ENCODE measurements around the gene RASGEF1C.

The RASGEF1C gene

DNA sequence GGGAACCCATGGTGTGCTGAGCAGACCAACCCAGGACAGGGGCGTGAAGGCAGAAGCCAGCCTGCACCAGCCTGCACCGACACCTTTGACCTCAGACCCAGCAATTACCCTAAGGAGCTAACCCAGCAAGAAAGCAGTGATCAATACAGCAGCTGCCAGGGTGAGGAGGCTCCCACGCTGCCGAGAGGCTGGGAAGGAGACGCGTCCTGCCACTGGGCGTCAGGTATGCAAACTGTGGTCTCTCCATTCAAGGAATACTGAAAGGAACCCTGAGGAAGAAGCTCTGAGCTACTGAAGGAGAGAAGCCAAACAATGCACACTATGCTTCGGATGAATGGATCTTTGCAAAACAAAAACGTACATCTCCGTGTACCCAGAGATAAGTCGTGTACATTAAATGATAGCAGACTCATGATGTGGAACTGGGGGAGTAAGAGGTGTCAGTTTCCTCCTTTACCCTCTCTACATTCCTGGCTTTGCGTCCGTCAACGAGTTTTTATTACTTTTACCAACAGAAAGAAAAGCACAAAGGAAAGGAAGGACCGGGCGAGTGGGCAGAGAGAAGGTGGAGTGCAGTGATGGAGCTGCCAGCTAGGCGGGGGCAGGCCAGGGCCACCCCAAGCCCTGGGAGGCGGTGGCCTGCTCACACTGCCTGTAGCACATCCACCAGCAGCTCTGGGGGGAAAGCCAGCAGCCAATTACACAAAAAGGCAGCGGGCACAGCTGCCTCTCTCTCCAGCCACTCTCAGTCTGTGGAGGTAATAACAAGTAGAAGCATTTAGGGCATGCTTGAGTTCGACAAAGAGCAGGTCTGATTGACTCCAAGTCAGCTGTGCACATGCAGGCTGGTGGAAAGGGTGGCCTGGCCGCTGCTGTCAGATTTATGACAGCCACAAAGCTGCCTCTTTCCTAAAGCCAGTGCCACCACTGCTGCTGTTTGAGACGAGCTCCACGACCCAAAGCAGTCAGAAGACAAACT lies 29.3 kb downstream of the RASGEF1C start:
- no peak for DNase-seq (ENCODE audit: low read depth)

DNA sequence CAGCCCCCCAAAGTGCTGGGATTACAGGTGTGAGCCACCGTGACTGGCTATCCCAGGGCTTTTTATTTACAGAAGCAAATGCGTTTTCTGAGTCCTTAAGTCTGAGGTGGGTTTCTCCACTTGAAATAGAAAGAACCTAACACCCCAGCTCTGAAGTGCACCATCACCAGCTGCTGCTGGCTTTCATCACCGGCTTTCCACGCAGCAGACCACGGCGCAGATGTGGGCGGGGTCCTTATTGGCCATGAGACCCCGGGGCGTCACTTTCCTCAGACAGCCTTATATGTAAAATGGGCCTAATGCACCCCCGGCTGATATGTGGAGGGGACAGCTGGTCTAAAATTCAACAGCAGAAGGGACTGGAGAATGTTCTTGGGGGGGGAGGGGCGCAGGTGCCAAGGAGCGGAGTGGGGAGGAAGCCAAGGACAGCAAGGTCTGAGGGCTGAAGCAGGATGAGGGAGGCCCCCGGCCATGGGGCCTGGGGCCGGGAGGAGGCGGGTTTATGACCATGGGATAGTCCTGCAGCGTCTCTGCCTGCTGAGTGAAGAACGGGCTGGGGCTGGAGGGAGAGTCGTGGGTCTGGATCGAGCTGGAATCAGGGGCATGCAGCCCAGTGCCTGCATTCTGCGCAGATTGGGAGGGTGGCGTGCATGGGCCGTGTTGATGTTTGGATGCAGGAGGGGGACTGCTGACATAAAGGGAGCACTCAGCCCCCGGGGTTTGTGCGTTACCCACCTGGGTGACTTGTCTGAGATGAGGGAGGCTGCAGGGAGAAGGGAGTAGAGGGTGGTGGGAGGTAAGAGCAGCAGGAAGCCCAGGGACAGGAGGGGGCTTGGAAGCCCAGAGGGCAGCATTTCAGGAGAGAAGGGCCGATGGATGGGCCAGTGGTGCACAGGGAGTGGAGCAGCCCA lies 30.2 kb downstream of the RASGEF1C start:
- DNase-seq (ENCODE audit: low read depth), result no peak

DNA sequence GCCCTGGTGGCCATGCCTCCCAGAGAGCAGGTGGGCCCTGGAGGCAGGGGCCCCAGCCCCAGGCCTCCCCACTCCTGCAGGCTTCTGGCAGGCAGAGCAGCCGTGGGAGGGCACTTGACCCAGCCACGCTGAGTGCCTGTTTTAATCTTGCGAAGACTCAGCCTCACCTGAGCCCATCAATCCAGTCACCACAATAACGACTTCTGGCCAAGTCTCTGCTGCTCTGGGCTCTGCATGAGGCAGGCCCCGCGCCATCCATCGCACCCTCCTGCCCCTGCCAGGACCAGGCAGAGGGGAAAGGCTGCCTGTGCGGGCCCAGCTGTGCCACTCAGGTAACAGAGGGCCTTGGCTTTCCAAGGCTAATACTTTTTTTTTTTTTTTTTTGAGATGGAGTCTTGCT lies 32.8 kb downstream of the RASGEF1C start:
- no peak for DNase-seq (ENCODE audit: low read depth)

DNA sequence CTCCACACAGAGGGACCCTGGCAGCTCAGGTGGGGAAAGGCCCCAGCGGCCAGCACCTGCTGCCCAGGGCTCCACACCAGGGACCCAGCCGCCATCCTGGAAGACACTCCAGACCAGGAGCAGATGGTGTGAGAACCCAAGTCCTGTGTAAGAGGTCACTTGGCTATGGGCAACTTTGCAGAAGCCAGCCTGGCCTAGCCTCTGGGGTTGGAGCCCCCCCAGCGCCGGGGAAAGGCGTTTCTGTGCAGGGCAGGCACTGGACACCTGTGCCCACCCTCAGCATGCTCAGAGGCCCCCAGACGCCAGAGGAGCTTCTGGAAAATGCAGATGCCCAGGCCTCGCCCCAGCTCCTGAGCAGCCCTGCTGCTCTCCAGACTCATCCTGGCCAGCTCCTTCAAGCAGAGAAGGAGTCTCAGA lies 34.0 kb downstream of the RASGEF1C start:
- no peak for DNase-seq (ENCODE audit: low read depth)

DNA sequence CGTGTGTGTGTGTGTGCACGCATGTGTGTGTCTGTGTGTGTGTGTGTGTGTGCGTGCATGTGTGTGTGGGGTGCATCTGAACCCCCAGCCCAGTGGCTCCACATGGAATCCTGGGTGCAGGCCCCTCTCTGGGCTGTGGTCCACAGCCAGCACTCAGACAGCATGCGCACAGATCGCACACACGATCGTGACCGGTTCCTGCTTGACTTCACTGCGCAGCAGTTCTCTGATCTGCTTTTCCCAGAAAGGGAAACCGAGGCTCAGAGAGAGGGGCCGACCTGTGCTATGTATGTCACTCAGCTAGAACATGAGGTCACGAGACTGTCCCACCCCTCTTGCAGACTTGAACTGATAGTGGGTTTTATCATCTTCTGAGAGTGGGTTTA lies 34.4 kb downstream of the RASGEF1C start:
- no peak for DNase-seq (ENCODE audit: low read depth)

DNA sequence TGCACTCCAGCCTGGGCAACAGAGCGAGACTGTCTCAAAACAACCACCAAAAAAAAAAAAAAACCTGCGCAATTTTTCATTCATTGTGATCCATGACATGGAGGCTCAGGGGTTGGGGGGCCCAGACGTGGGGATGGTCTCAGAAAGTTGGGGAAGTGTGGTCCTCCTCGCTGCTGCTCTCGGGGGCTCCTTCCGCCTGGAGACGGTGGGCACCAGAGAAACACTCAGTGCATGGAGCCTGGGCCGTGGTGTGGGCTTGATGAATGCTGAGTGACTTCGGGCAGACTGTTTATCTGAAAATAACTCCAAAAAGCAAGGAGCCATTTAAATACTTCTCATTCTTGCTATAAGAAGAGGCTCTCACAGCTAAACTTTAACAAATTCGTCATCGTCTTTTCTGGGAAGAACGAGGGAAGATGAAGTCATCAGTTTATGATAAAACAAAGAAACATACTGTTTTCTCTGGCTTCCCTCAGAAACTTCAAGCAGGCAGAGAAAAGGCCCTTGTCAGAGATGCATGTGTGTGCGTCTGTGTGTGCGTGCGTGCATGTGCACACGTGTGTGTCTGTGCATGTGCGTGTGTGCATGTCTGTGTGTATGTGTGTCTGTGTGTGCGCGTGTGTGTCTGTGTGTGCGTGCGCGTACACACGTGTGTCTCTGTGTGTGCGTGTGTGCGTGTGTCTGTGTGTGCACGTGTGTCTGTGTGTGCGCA lies 35.0 kb downstream of the RASGEF1C start:
- no peak for DNase-seq (ENCODE audit: low read depth)

DNA sequence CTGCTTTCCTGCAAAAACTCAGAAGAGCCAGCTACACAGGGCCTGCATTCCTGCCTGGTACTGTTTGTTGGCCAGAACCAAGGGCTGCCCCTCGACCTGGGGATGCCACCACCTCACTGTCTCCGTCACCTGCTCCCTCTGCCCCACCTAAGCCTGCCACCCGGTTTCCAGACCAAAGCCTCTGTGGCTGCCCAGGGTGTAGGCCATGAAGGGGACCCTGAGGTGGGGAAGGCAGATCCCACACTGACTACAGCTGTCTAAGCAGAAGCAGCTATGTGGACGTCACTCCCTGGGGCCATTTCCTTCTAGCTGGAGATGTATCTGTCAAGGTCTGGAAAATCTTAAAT lies 35.8 kb downstream of the RASGEF1C start:
- no peak for DNase-seq (ENCODE audit: low read depth)

DNA sequence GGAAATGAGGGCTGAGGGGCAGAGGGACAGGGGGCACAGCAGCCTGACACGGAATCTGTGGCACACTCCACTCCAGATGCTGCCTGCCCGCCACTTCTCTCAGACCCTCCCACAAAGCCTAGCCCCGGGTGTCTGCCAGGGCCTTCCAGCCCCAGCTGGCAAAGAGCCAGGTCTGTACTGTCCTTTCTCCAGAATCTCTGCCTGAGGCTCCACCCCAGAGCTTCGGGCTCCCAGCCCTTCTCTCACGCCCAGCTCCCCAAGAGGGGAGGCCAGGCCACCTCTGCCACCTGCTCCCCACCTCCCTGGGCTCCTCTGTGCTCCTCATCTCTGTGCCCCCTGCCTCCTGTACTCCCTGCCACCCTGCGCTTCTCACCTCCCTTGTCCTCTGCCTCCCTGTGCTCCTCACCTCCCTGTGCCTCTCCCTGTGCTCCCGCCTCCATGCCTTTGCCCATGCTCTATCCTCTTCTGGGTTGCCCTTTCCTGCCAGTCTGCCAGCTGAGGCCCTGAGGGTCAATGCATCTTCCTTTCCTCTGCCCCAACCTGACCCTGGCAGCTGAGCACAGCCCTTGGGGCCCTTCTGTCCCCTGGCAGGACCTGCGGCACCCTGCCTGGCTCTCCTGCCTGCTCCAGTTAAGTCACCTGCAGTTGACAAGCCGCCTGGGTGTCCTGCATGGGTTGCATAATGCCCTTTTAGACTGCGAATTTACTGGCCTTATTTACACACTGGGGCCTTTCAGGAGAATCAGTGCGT lies 36.4 kb downstream of the RASGEF1C start:
- DNase-seq (ENCODE audit: low read depth), result no peak

DNA sequence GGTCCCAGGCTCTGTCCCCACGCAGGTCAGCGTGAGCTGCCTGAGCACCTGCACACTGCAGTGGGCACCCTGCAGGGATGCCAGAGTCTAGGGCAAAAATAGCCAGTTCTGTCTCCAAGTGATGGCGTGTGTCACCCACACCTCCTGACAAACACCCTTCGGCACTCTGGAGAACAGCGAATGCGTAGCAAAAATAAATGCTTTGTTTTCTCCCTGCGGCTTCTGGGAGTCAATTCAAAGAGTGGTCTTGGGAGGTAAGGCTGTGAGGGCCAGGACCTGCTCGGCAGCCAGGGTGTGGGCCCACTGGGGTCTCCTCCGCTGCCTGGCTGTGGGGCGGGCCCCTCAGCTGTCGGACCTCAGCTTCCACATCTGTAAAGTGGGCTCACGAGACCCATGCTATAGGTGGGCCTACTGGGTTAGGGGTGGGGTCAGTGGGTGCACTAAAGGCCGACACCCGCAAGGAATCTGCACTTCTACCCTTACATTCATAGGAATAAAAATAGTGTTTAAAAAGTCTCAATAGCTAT lies 37.4 kb downstream of the RASGEF1C start:
- no peak for DNase-seq (ENCODE audit: low read depth)

DNA sequence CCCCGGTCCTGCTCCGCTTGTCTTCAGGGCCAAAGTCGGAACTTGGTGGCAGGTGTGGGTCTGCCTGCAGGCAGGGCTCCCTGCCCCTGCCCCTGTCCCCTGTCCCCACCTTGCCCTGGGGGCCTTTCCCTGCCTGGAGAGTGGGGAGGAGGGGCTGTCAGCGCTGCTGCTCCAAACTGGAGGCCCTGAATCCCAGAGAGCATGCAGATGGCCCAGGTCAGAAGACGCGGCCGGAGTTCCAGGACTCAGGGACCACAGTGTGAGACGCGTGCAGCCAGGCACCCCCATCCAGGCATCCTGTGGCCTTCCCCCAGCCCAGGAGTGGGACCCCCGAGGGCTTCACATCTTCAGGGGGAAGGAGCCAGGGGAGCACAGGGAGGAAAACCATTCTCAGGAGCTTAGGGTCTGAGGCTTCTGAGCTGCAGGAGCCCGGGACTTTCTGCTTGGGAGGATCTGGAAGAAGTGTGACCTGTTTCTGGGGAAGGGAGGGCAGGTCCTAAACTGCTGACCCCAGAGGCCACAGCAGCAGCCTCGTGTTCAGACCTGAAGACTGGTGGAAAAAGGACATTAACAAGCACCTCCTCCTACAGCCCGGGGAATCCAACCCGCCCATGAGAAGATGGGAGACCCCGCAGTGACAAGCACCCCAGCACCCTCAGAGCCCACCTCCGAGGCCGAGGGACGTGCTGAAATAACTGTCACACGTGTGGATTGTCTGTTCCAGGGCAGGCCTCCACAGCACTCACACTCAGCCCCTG lies 38.0 kb downstream of the RASGEF1C start:
- DNase-seq (ENCODE audit: low read depth), result no peak

DNA sequence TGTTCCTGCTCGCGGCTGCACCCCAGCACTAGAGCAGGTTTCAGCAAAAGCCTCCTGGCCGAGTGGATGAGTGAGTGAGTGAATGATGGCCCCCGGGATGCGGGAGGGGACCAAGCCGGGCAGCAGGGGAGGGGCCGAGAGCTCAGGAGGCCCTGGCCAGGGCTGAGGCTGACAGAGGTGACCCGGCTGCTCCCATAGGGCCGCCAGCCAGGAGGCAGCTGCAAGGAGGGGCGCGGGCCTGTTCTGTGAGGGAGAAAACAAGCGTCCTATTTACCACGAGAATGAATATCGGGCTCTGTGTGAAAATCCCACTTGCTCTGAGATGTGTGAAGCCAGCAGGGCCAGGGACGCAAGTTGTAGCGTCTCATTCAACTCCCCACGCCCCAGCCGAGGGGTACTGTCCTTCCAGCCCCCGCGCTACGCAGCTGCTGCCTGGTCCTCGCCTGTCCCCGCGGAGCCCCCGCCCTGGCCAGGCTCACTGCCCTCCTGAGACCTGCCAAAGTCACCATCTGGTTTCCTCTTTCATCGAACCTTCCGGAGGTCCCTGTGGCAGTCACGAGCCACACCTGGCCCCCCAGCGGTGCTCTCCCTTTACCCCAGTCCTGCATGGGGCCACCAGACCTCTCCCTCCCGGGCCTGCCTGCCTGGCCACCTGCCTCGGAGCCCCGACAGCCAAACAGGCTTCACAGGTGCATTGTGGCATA lies 38.8 kb downstream of the RASGEF1C start:
- no peak for DNase-seq (ENCODE audit: low read depth)

DNA sequence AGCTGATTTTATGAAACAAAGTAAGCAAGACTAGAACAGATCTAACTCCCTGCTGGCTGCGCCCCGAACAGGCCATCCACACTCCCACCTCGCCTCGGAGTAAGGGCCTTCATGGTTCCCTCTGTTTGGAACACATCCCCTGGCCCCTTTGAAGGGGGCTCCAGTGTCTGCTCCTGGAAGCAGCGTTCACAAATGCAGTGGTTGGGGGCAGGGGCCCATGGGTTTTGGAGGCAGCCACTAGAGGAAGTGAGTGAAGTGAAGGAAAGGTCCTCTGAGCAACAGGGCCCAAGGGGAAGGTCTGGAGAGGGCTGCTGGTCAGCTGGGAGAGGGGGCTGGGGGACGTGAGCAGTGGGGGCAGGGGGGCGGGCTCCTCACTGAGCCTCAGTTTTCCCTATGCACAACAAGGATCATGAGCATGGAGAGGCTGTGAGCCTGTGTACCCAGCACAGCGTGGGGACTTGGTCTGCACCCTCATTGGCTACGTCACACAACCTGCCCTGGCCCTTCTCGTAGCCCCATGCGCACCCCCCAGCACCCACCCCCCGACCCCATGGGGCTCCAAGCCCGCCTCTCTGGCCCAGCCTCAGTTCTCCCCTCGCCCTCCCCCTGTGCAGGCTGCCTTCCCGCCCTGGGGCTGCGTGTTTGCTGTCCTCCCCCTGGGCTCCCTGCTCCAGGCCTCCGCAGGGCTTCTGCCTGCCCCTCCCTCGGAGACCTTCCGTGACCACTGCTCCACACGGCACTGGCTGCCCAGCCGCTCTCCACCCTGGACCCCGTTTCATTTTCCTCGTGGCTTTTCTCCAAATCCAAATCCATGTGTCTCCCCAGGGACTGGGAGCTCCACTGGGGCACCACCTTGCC lies 39.5 kb downstream of the RASGEF1C start:
- DNase-seq (ENCODE audit: low read depth), result no peak

DNA sequence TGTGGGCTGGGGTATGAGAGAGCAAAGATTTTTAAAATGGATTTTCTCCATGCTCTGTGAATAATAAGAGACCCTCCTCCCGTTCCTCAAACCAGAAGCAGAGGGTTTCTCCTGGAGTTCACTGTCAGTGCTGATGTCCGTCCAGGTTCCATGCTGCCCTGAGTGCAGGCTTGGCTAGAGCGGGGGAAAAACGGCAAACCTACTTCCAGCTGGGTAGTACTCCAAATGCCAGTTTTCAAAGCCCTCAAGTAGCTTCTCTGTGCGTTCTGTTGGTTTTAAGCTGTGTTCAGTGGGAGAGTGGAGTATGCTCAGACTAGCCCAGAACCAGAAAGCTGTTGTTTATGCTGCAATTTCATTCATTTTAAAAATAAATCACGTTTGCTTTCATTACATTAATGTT lies 40.3 kb downstream of the RASGEF1C start:
- no peak for DNase-seq (ENCODE audit: low read depth)

DNA sequence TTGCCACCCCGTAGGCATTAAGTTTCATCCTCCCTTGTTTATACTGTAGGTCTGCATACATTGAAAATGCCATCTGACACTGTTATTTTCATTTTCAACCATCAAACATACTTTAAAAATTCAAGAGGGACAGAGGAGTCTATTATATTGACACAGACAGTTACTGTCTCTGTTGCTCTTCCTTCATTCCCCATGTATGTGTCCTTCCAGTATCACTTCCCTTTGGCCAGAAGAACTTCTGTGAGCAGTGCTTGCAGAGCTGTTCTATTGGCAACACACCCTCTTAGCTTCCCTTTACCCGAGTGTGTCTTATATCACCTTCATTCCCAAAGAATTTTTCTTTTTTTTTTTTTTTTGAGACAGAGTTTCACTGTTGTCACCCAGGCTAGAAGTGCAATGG lies 42.8 kb downstream of the RASGEF1C start:
- no peak for DNase-seq (ENCODE audit: low read depth)

DNA sequence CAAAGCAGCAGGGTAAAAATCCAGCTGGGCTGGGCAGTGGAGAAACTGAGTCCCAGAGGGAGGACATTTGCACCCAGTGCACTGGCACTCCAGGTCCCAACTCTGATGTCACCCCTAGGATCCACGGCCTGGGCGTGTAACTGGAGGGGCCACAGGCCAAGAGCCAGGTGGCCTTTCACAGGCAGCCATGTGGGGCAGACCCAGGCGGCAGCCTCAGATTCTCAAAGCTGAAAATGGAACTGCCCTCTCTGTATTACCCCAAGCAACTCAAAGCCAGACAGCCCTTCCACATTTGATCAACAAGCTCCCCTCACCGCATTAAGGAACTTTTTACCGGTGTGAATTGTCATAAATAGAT lies 46.7 kb downstream of the RASGEF1C start:
- DNase-seq (ENCODE audit: low read depth), result no peak

DNA sequence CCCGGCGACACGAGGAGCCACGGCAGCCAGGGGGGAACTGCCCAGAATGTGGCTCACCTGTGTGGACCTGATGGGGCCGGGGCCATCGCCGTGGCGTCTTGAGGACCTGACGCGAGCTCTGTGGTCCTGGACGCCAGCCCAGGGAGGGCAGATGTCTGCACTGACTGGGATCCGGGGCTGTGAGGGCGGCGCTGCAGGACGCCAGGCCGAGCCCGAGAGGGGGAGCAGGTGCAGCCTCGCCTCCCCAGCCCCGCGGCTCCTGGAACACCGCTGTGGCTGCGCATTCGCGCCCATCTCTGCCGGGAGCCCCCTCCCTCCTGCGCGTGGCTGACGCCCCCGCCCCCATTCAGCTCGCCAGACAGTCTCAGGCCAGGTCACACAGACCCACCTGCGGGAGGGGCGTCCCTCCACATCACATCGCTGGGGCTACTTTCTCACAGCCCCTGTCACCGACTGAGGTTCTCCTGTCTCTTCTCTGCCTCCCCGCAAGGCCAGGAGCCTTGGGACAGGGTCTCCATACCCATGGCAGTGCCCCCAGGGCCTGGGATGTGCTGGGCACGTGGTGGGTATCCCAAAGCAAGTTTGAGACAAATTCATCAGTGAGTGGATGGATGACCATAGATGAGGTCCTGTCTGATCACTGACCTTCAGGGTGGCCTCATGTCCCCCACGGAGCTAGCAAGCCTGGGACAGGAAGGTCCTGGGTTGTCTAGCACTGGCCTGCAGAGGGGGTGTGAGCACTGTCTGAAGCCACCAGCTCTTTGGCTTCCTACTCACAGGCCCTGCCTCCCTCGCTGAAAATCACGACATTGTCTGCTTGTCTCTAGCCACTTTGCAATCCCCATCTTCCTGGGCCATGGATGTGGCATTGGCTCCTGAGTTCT lies 47.3 kb downstream of the RASGEF1C start:
- DNase-seq (ENCODE audit: low read depth), result no peak

DNA sequence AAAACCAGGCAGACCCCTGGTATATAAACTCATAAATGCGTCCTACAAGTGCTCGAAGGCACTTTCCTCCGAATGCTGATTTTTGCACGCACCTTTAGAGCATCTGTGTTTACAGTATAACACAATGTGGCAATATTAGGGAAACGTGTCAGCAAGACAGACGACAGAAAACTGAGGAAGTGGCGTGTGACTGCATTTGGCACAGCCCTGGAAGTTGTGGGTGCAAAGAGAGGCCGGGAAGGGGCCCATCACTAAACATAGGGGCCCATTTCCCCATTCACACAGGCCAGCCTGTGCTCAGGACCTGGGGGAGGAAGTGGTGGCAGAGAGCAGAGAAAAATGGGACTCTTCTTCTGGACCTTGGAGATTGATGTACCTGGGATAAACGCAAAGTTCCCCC lies 48.2 kb downstream of the RASGEF1C start:
- no peak for DNase-seq (ENCODE audit: low read depth)

DNA sequence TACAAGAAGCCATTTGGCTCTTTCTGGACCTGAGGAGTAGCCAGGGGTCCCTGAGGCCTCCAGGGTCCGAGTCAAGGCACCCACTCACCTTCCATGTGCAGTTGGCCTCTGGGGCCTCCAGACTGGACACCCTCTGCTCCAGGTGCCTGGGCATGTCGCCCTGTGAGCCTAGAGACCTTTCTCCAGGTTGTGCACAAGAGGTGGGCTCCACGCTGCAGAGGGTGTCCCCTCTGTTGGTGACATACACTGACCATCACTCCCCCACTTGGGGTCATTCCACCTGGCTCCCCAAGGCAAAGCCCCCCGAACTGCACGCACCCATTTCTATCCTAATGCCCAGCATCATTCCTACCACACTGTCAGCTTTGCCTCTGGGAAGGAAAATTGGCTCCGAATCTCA lies 48.8 kb downstream of the RASGEF1C start:
- DNase-seq (ENCODE audit: low read depth), result no peak

All from HS-27A (cell line).